Measurements from ENCODE around the gene TNF. TPM values are rescaled to one million over a fixed set of nuclear protein-coding genes. Genes with fewer than 3 reads are reported as not detected.

The TNF gene
- total and polyA plus RNA-seq, 2 of the 13 experiments (the other 11 are each of a cell fraction or from before 2014, with no cell fraction given) = not detected

GRCh38 chr6:31541658-31542521, 33.5 kb upstream of the TNF start, which contains the start of gene DDX39B (continued):
- TF ChIP-seq ZNF280D (CRISPR knock-in tag; IDR thresholded peaks at IDR 0.05) (peak; percentile 97), ZNF576 (CRISPR knock-in tag; IDR thresholded peaks at IDR 0.05) (peak; percentile 41; the same call in 1 of the 2 replicates), SIN3A (IDR thresholded peaks at IDR 0.05; ENCODE audit: borderline replicate concordance, low read depth, low read length) (peak; percentile 92), YEATS2 (CRISPR knock-in tag; IDR thresholded peaks at IDR 0.05; ENCODE audit: borderline replicate concordance) (peak; percentile 100), FOXP1 (IDR thresholded peaks at IDR 0.05) (no peak), FOXP1 (CRISPR knock-in tag; IDR thresholded peaks at IDR 0.05) (no peak), MYC (CRISPR knock-in tag; IDR thresholded peaks at IDR 0.05; ENCODE audit: borderline replicate concordance) (peak; percentile 97), NCOA2 (CRISPR knock-in tag; IDR thresholded peaks at IDR 0.05) (peak; percentile 50), GFI1 (CRISPR knock-in tag; IDR thresholded peaks at IDR 0.05; ENCODE audit: borderline replicate concordance) (peak; percentile 71; the same call in 1 of the 2 replicates), ZNF616 (CRISPR knock-in tag; IDR thresholded peaks at IDR 0.05; ENCODE audit: low read depth) (peak; percentile 66), NCOA1 (CRISPR knock-in tag; IDR thresholded peaks at IDR 0.05) (no peak; the same call in 1 of the 2 replicates), CERS6 (CRISPR knock-in tag; IDR thresholded peaks at IDR 0.05) (0 out of 2 replicates have a peak, but pooled peaks have one; percentile 14), ZC3H13 (CRISPR knock-in tag; IDR thresholded peaks at IDR 0.05) (peak; percentile 65), BRF2 (CRISPR knock-in tag; IDR thresholded peaks at IDR 0.05) (no peak), ZNF672 (CRISPR knock-in tag; IDR thresholded peaks at IDR 0.05) (no peak)
- TF ChIP-seq, protein P1, sequence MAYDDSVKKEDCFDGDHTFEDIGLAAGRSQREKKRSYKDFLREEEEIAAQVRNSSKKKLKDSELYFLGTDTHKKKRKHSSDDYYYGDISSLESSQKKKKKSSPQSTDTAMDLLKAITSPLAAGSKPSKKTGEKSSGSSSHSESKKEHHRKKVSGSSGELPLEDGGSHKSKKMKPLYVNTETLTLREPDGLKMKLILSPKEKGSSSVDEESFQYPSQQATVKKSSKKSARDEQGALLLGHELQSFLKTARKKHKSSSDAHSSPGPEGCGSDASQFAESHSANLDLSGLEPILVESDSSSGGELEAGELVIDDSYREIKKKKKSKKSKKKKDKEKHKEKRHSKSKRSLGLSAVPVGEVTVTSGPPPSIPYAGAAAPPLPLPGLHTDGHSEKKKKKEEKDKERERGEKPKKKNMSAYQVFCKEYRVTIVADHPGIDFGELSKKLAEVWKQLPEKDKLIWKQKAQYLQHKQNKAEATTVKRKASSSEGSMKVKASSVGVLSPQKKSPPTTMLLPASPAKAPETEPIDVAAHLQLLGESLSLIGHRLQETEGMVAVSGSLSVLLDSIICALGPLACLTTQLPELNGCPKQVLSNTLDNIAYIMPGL (CRISPR knock-in tag; IDR thresholded peaks at IDR 0.05; ENCODE audit: borderline replicate concordance in 1 of 2, low read depth in 1 of 2) = peak; percentile 95 to 96
- TF ChIP-seq, protein P2, sequence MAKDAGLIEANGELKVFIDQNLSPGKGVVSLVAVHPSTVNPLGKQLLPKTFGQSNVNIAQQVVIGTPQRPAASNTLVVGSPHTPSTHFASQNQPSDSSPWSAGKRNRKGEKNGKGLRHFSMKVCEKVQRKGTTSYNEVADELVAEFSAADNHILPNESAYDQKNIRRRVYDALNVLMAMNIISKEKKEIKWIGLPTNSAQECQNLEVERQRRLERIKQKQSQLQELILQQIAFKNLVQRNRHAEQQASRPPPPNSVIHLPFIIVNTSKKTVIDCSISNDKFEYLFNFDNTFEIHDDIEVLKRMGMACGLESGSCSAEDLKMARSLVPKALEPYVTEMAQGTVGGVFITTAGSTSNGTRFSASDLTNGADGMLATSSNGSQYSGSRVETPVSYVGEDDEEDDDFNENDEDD (CRISPR knock-in tag; IDR thresholded peaks at IDR 0.05; ENCODE audit: borderline replicate concordance) = peak; percentile 97
- TF ChIP-seq, protein P3, sequence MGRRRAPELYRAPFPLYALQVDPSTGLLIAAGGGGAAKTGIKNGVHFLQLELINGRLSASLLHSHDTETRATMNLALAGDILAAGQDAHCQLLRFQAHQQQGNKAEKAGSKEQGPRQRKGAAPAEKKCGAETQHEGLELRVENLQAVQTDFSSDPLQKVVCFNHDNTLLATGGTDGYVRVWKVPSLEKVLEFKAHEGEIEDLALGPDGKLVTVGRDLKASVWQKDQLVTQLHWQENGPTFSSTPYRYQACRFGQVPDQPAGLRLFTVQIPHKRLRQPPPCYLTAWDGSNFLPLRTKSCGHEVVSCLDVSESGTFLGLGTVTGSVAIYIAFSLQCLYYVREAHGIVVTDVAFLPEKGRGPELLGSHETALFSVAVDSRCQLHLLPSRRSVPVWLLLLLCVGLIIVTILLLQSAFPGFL (CRISPR knock-in tag; IDR thresholded peaks at IDR 0.05) = peak; percentile 45; the same call in 1 of the 2 replicates
